G401.6 (cell line): Measurements from ENCODE around the gene CALCA.
"Not testable (repeated sequence)": the region's sequence is repeated elsewhere in the genome, so short reads cannot be mapped to it uniquely, and the experiment has no call there.

Source experiments
- FAIRE-seq: peaks from 2 replicates; lab custom pipeline; 2012; peaks lifted over from hg19 to GRCh38; lab: Jason Lieb, UNC

CALCA gene, protein sequence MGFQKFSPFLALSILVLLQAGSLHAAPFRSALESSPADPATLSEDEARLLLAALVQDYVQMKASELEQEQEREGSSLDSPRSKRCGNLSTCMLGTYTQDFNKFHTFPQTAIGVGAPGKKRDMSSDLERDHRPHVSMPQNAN

GRCh38 chr11:14971865-14972580 is at the start of gene CALCA:
CALCA (minus strand) TSS chr11:14972351; CDS start chr11:14971192, 1,159 bp downstream.
- FAIRE-seq: no peak

- FAIRE-seq: no peak
Measured at GRCh38 chr11:15016200-15016599, 44.0 kb upstream of the CALCA start.

DNA sequence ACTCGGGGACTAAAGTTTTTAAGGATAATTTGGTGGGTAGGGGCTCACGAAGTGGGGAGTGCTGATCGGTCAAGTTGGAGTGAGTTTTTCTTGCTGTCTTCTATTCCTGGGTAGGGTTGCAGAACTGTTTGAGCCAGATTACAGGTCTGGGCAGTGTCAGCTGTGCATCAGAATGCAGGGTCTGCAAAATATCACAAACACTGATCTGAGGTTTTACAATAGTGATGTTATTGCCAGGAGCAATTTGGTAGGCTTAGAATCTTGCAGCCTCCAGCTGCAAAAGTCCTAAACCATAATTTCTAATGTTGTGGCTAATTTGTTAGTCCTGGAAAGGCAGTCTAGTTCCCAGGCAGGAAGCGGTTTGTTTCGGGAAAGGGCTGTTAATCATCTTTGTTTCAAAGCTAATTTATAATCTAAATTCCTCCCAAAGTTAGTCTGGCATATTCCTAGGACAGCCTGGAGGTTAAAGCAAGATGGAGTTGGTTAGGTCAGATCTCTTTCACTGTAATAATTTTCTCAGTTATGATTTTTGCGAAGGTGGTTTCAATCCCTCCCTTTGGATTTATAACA is 39.7 kb upstream of the CALCA start:
- no peak for FAIRE-seq

DNA sequence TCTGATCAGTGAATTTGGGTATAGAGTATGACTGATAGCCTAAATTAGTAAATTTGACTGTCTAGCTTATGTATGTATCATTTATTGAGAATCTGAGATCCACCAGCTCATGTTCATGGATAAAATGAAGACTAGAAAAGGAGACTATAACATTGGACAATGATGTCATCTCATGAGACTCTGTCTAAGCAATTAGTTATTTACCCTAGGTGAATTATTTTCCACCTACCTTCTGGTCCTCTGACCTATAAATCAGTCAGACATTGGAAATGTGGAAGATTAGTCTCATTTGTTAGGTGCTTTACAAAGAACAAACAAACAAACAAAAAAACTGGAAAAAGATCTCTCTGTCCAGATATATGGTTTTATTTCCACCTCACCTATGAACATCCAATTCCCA is 38.7 kb upstream of the CALCA start:
- no peak for FAIRE-seq

DNA sequence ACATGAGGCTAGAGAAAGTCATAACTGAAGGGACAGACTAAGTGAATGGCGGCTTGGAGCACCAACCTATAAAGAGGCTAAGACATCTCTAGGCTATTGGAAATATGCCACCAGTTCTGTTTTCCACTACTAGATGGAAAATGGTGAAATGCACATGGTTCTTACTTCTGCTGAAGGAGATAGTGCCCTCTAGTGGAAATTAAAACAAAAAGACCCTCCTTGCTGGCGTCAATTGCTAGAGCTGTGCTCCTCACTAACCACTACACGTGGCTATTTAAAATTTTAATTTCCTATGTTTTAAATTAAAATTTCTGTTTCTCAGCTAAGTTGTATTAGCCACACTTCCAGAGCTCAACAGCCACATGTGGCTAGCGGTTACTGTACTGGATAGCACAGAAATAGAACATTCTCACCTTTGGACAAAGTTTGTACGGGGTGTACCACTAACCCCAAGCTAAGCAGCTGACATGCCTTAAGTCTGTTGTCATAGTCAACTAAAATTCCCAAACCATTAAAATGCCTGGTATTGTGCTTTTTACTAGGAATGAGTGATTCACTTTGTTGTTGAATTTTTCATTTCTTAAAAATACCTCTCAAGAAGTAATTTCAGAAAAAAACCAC is 34.1 kb upstream of the CALCA start:
- peak; percentile 70 for FAIRE-seq

GRCh38 chr11:14988133-14988532 is 16.0 kb upstream of the CALCA start:
- FAIRE-seq: not testable (repeated sequence)

DNA sequence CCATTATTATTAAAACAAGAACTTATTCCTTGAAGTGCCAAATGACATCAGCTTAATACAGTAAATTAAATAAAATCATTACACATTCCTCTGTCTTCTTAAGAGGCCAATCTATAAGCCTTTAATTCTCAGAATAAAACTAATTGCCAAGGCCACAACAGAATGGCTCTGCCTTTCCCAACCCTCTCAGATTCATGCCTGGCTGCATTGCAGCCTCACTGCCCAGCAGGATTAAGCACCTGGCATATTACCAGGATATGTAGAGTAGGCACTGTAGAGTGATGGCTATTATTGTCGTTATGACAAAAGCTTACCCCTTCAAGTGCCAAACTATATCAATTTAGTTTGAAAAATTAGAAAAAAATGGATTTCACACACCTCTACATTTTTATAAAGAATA is 9.4 kb upstream of the CALCA start:
- FAIRE-seq: no peak

DNA sequence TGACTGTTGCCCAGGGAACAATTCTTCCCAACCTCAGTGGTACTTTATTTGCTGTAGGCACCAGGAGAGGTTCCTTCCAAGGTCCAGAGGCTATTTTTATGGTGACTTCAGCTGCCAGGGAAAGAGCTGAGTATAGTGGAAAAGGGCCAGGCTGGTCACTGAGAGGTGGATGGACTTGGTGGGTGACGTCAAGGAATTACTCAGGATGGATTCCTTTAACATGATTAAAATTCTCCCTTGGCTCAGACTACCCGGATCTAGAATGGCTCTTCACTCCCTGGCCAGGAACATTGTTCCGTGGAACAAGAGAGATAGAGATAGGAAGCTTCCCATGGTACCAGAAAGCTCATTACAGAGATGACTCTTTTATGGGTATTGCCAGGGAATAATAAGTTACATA is 8.7 kb upstream of the CALCA start:
- FAIRE-seq: no peak

GRCh38 chr11:14977101-14977880 is 5.1 kb upstream of the CALCA start:
- FAIRE-seq: no peak

GRCh38 chr11:14975252-14975587 is 3.1 kb upstream of the CALCA start:
- FAIRE-seq: no peak

DNA sequence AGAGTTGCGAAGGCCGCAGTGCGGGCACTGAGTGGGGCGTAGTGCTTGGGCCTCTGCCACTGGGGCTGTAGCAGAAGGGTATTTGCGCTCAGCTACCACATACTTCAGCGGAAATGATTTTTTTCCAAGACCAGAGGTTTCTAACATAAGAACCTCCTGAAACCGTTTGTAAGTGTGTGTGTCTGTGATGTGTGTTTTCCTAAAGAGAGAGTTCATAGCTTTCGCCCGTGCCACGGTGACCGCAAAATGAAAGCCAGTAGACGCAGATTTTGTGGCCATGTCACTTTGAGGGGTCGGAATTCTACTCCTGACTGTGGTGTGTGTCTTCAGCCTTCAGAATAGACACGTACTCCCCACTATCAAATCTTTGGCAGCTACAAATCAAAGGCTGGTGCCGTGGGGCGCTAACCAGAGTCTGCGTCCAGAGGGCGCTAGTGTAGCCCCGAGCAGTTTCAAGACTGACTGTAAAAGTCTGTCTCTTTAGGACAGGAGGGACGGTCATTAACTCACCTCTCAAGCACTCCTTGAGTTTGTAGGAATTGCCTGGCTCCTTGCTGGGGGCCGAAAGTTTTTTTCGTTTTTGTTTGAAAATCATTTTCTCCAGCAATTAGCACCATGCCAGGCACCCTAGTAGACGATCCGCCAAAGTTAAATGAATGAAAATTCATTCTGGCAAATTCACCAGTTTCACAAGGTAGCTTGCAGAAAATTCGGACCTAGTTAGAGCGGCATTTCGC is 2.5 kb upstream of the CALCA start:
- FAIRE-seq: no peak

GRCh38 chr11:14973621-14974514 is 1.7 kb upstream of the CALCA start:
- no peak for FAIRE-seq

- FAIRE-seq: no peak
Measured at GRCh38 chr11:14972581-14973495, 687 bp upstream of the CALCA start.

- no peak for FAIRE-seq
Measured at GRCh38 chr11:14969901-14970323, 2.2 kb downstream of the CALCA start.

DNA sequence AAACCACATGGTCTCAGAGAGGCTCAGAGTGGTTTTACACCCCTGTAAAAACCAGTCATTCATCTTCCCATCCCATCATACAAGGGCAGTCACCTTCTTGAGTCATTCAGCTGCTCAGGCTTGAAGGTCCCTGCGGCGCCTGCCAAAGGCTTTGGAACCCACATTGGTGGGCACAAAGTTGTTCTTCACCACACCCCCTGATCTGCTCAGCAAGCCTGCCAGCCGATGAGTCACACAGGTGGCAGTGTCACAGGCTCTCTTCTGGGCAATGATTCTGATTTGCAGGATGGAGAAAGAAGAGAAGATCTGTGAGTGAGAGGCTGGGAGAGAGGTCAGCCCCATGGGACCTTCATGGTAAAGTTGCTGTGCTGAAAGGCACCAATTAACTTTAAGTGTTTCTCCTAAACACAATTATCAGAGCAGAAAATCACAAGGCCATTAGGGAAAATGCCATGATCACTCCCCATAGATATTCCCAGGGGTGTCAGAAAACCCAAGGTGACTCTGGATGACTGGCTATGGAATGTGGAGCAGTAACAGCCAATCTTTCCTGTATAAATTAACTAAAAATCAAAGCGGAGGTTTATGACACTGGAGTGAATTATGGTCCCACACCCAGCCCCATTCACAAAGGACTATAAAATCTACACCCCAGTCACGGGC is 4.4 kb downstream of the CALCA start:
- no peak for FAIRE-seq

- FAIRE-seq: no peak
Measured at GRCh38 chr11:14956111-14956510, 16.0 kb downstream of the CALCA start.

GRCh38 chr11:14954581-14954980 is 17.6 kb downstream of the CALCA start:
- FAIRE-seq: no peak

GRCh38 chr11:14953904-14954303 is 18.2 kb downstream of the CALCA start:
- FAIRE-seq: no peak

DNA sequence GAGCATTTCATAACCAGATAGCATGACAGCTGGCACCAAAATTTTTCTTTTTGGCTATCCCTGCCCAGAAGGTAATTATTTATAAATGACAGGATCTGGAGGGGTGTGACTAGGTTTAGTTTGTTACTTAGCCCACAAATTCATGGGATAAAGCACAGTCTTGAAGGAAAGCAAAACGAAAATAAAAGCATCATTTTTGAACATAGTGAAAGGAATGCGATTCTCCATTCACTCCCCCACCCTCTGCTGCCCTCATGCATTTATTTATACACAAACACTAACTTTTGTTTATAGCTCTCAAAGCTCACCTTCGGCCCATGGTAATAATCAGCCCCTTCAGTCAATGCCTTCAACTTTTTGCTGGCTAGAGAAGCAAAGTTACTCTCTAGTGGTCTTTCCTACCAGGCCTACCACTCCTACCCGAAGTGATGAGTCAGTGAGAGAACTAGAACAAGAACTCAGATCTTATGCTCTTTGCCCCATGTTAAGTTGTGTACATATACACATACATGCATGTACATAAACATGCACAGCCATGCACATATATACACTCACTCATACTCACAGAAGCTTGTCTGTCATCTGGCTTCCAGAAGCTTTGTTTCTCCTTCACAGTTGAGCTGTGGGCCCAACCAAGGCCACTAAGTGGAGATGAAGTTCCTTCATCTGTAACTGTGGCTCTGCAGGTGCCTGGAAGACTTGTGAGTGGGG is 22.6 kb downstream of the CALCA start:
- FAIRE-seq: no peak
